Activated B cell treated with CpG ODN at 0.5 μM for 24 hours (primary cell): ENCODE data around the gene MAOB. TPM values are rescaled to one million over a fixed set of nuclear protein-coding genes. Genes with fewer than 3 reads are reported as not detected.

Experiments
- ATAC-seq: fragments of 200-7000 bp; cut with Tn5 transposase; one replicate; pipeline ENCODE4 v1.10.0; 2021; ENCODE audit warnings: low read depth, mild to moderate bottlenecking, moderate library complexity
- CTCF ChIA-PET: fragments of 350-600 bp; sonication (Branson Sonifier 250); formaldehyde crosslinking; loops from one replicate; lab custom pipeline; 2021; ENCODE audit warnings: antibody characterized with exemption; lab: Charles Lee
- POLR2A ChIA-PET: fragments of 350-600 bp; sonication (Branson Sonifier 250); formaldehyde crosslinking; loops from one replicate; lab custom pipeline; 2021; ENCODE audit warnings: antibody characterized with exemption; lab: Charles Lee
- DNase-seq: peaks from one replicate; pipeline ENCODE4 v3.0.0; 2022
- H3K27ac Mint-ChIP-seq: one replicate; pipeline ENCODE4 v1.8.0; 2020; ENCODE audit warnings: mixed read lengths
- H3K27me3 Mint-ChIP-seq: one replicate; pipeline ENCODE4 v1.8.0; 2021; ENCODE audit warnings: mixed read lengths
- H3K36me3 Mint-ChIP-seq: one replicate; pipeline ENCODE4 v1.8.0; 2021; ENCODE audit warnings: low read depth, mixed read lengths
- H3K4me1 Mint-ChIP-seq: one replicate; pipeline ENCODE4 v1.8.0; 2021; ENCODE audit warnings: mixed read lengths
- H3K4me3 Mint-ChIP-seq: one replicate; pipeline ENCODE4 v1.8.0; 2020; ENCODE audit warnings: mild to moderate bottlenecking, mixed read lengths
- H3K9me3 Mint-ChIP-seq: one replicate; pipeline ENCODE4 v1.8.0; 2020; ENCODE audit warnings: mixed read lengths
- CTCF ChIP-seq: fragments of 200-600 bp; IDR thresholded peaks from one replicate; pipeline ENCODE4 v1.8.0; 2022; ENCODE audit warnings: antibody characterized with exemption, mild to moderate bottlenecking
- intact Hi-C: fragments of 100-400 bp; cut with micrococcal nuclease; formaldehyde crosslinking; loops from one replicate; pipeline ENCODE4 v1.15.1; 2024
- total RNA-seq: library from RNA; stranded (reverse); gene quantifications from 2 replicates; pipeline ENCODE4 v1.2.3, GENCODE V29; 2022

Gene MAOB
- total RNA-seq, 1 donor from 2014 or later, result not detected

- TF ChIP-seq CTCF, result no peak
- POLR2A ChIA-PET, result no interaction called here
- H3K4me1 Mint-ChIP-seq, result no peaks in the 10 kb centered on the region
- no peaks in the 10 kb centered on the region for H3K27me3 Mint-ChIP-seq
- H3K27ac Mint-ChIP-seq, result no peak overlapping the region
- ATAC-seq (no peak), DNase-seq (no peak)
- no peak overlapping the region for H3K4me3 Mint-ChIP-seq
- H3K9me3 Mint-ChIP-seq, result no peaks in the 10 kb centered on the region
- intact Hi-C loops, result no loop called here
- CTCF ChIA-PET, result no interaction called here
- no peaks in the 10 kb centered on the region for H3K36me3 Mint-ChIP-seq
Measured at GRCh38 chrX:43735957-43736356, 146.3 kb downstream of the MAOB start.

- Mint-ChIP-seq H3K27ac (no peak overlapping the region), H3K4me3 (no peak overlapping the region), H3K36me3 (no peaks in the 10 kb centered on the region), H3K27me3 (no peaks in the 10 kb centered on the region), H3K4me1 (no peaks in the 10 kb centered on the region), H3K9me3 (no peaks in the 10 kb centered on the region)
- TF ChIP-seq CTCF, result no peak
- POLR2A ChIA-PET, result no interaction called here
- ATAC-seq (no peak), DNase-seq (no peak)
- intact Hi-C loops, result no loop called here
- CTCF ChIA-PET, result no interaction called here
Measured at GRCh38 chrX:43735534-43735933, 146.7 kb downstream of the MAOB start.

- no peaks in the 10 kb centered on the region for H3K27me3 Mint-ChIP-seq
- H3K27ac Mint-ChIP-seq, result no peak overlapping the region
- DNase-seq (no peak), ATAC-seq (no peak)
- no peaks in the 10 kb centered on the region for H3K9me3 Mint-ChIP-seq
- ChIA-PET POLR2A (no interaction called here), CTCF (no interaction called here)
- H3K4me1 Mint-ChIP-seq, result no peaks in the 10 kb centered on the region
- H3K36me3 Mint-ChIP-seq, result no peaks in the 10 kb centered on the region
- no peak for TF ChIP-seq CTCF
- H3K4me3 Mint-ChIP-seq, result no peak overlapping the region
- intact Hi-C loops, result no loop called here
Measured at GRCh38 chrX:43734444-43734843, 147.8 kb downstream of the MAOB start.

- H3K4me3 Mint-ChIP-seq, result no peak overlapping the region
- CTCF ChIA-PET, result no interaction called here
- no peak overlapping the region for H3K27ac Mint-ChIP-seq
- DNase-seq, result no peak
- H3K27me3 Mint-ChIP-seq, result no peaks in the 10 kb centered on the region
- TF ChIP-seq CTCF, result no peak
- intact Hi-C loops, result no loop called here
- no peaks in the 10 kb centered on the region for H3K9me3 Mint-ChIP-seq
- H3K36me3 Mint-ChIP-seq, result no peaks in the 10 kb centered on the region
- no peak for ATAC-seq
- POLR2A ChIA-PET, result no interaction called here
- H3K4me1 Mint-ChIP-seq, result no peaks in the 10 kb centered on the region
Measured at GRCh38 chrX:43733699-43734098, 148.6 kb downstream of the MAOB start.

GRCh38 chrX:43731086-43731485 lies 151.2 kb downstream of the MAOB start:
- Mint-ChIP-seq H3K27ac (no peak overlapping the region), H3K9me3 (no peaks in the 10 kb centered on the region), H3K27me3 (no peaks in the 10 kb centered on the region), H3K36me3 (no peaks in the 10 kb centered on the region), H3K4me3 (no peak overlapping the region), H3K4me1 (no peaks in the 10 kb centered on the region)
- TF ChIP-seq CTCF, result no peak
- ChIA-PET POLR2A (no interaction called here), CTCF (no interaction called here)
- DNase-seq (no peak), ATAC-seq (no peak)
- intact Hi-C loops, result no loop called here
